HG03521 (cell line): ENCODE measurements around the gene CTNND2.

Experiments used
- ATAC-seq: cut with Tn5 transposase; IDR thresholded peaks from one replicate; pipeline ENCODE4 v1.9.1; 2021; ENCODE audit warnings: mild to moderate bottlenecking, moderate library complexity; ENCODE audit not compliant: unreplicated experiment

The CTNND2 gene, protein sequence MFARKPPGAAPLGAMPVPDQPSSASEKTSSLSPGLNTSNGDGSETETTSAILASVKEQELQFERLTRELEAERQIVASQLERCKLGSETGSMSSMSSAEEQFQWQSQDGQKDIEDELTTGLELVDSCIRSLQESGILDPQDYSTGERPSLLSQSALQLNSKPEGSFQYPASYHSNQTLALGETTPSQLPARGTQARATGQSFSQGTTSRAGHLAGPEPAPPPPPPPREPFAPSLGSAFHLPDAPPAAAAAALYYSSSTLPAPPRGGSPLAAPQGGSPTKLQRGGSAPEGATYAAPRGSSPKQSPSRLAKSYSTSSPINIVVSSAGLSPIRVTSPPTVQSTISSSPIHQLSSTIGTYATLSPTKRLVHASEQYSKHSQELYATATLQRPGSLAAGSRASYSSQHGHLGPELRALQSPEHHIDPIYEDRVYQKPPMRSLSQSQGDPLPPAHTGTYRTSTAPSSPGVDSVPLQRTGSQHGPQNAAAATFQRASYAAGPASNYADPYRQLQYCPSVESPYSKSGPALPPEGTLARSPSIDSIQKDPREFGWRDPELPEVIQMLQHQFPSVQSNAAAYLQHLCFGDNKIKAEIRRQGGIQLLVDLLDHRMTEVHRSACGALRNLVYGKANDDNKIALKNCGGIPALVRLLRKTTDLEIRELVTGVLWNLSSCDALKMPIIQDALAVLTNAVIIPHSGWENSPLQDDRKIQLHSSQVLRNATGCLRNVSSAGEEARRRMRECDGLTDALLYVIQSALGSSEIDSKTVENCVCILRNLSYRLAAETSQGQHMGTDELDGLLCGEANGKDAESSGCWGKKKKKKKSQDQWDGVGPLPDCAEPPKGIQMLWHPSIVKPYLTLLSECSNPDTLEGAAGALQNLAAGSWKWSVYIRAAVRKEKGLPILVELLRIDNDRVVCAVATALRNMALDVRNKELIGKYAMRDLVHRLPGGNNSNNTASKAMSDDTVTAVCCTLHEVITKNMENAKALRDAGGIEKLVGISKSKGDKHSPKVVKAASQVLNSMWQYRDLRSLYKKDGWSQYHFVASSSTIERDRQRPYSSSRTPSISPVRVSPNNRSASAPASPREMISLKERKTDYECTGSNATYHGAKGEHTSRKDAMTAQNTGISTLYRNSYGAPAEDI (N-terminal part only)

DNA sequence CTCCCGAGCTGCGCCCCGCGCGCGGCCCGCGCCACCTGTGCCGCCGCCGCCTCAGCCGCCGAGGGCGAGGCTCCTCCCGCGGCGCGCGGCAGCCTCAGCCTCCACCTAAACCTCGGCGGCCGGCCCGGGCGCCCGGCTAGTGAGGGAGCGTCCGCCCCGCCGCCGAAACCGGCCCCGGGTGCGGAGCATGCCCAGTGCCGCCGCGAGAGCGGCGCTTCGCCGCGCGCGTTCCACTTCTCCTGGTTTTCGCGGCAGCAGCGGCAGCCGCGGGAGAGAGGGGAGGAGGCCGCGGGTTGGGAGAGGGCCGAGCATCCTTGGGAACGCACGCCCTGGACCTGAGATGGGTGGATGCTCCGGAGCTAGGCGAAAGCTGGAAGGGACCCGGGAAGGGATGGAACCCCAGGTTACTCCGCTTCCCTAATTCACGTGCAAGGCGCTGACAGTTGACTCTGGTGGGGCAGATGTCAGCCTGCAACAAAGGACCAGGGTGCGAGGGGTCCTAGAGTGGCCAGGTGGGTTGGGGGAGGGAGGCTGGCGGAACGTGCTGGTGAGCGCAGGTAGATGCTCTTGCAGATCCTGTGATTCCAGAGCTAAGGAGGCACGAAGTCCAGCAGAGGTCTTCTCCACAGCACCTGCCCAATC lies at the start of gene CTNND2:
Gene CTNND2, minus strand, starts transcription at position 182 of the 642 bp plus-strand sequence. CDS start 593 bp downstream, outside the sequence.
- peak; percentile 41 for ATAC-seq

DNA sequence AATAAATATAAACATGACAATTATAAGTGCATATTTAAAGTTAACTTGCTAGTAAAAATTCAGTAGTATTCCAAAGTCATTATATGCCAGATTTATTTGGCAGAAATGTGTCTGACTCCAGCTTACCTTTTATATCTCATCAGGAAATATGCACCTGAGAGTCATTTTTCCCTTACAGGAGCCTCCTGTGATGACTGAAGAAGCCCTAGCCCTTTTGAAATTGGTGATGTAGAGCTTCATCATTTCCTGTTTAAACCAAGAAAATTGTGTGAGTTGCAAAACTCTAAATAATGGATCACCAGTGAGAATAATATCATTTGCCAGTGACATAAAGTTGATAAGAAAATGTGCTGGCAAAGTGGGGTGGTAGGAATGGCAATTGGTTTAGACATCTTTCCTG lies 42.1 kb upstream of the CTNND2 start:
- no peak for ATAC-seq

DNA sequence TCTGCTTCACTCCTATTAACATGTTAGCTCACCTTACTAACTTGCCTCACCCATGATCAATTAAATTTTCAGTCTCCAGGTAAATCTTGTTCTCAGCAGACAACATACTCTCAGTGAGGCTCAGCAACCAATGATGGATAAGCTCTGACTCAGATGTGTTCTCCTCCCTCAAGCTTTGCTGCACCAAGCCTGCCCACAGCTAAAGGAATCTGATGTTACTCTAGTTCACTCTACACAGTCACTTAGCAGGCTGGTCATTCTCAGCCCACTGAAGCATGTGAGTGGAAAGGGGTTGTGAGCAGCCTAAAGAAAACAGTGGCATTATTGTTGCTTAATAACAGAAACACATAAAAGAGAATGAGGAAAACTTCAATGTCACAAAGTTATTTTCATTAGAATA lies 37.3 kb upstream of the CTNND2 start:
- no peak for ATAC-seq

GRCh38 chr5:11931638-11932037 lies 27.4 kb upstream of the CTNND2 start:
- ATAC-seq: no peak

- ATAC-seq: no peak
These were observed 24.7 kb upstream of the CTNND2 start for GRCh38 chr5:11928909-11929308.

GRCh38 chr5:11925701-11926100 lies 21.5 kb upstream of the CTNND2 start:
- ATAC-seq: no peak

DNA sequence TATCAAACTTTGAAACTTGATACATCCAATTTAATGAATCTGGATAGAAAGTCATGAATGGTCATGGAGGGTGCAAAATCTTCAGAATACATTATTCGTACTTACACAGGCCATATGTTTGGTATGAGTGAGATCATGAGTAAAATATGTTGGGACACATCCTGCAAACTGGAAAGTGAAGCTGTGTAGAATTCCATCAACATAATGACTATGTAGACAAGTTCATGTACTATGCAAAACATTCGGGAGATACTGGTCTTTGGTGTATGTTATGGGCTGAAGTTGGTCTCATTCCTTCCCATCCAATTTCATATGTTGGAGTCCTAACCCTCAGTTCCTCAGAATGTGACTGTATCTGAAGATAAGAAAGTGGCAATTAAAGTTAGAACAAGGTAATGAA lies 18.1 kb upstream of the CTNND2 start:
- no peak for ATAC-seq

GRCh38 chr5:11918463-11919045 lies 14.3 kb upstream of the CTNND2 start:
- ATAC-seq: no peak

DNA sequence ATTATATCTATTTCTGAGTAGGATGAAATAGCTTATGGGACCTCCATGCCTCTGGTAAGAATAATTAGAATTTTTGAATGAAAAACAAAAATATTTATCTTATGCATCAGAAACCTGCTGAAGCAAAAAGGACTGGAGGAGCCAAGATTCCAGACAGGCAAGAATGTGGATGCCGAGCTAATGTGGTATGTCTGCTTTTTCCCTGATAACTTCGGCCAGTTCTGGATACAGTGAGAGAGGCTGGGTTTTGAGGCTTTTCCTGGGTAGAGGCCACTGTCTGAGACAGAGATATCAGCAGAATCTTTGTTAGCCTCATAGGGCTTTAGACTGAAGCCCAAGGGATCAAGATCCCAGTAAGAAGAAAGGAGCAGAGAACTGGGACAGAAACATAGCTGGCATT lies 5.2 kb upstream of the CTNND2 start:
- no peak for ATAC-seq

GRCh38 chr5:11906497-11906896 lies 2.3 kb upstream of the CTNND2 start:
- ATAC-seq: no peak

DNA sequence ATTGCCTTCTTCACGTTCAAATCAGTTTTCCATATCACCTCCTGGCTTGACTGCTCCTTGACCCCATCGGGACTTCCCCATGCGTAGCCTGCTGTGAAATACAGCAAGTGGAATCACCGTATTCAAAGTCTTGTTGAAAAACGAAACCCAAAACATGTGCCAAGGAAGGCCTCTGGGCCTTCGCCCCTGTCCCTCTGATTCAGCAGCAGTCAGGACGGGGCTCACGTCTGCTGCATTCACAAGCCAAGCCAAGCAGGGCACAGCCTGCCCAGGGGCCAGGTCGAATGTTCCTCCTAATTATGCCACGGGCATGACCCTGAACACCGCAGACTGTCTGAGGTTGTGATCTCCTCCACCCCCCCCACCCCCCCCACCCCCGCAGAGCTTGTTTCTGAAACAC lies 960 bp upstream of the CTNND2 start:
- no peak for ATAC-seq

DNA sequence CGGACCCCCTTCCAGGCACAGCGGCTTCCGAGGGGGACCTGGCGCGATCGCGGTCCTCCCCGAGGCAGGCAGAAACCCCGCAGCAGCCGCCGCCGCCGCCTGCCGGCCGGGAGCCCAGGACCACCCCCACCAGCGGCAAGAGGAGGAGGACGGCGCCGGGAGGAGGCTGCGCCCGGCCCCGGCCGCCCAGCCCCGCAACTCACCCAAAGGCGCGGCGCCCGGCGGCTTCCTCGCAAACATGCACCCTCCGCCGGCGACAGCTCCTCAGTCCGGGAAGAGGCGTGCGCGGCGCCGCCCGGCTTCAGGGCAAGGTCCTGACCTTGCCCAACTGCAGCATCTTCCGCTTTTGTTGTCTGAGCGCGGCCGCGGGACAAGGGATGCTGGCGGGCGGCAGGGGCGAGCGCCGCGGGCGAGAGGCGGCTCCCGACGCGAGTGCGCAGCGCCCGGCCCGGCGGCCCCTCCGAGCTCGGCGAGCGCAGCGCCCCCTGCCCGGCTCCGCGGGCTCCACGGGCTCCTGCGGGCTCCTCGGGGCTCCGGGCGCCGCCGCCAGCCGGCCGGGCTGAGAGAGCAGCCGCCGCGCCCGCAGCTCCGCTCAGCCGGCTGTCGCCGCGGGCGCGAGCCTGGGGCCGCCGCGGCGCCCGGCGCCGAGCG lies 507 bp downstream of the CTNND2 start:
- ATAC-seq: peak; percentile 55

- no peak for ATAC-seq
These were observed 1.1 kb downstream of the CTNND2 start for GRCh38 chr5:11903121-11903613.

GRCh38 chr5:11902201-11902619 lies 2.0 kb downstream of the CTNND2 start:
- ATAC-seq: no peak

DNA sequence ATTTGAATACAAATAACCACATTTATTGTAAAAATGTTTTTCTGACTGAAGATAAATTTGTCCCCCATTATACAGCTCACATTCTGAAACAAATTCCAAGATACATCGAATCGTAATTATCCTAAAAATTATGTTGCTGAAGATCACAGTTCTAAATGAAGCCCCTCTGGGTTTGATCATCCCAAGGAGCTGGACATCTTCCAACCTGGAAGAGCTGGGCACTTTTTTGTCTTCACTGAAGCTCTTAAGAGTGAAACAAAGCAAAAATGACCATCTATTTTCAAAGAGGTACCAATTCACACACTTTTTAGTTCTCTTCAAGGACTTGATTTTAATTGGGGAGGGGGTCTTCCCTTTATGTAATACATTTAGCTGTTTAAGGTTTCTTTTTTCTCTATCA lies 5.5 kb downstream of the CTNND2 start:
- ATAC-seq: no peak

- no peak for ATAC-seq
These were observed 6.5 kb downstream of the CTNND2 start for GRCh38 chr5:11897781-11898180.

DNA sequence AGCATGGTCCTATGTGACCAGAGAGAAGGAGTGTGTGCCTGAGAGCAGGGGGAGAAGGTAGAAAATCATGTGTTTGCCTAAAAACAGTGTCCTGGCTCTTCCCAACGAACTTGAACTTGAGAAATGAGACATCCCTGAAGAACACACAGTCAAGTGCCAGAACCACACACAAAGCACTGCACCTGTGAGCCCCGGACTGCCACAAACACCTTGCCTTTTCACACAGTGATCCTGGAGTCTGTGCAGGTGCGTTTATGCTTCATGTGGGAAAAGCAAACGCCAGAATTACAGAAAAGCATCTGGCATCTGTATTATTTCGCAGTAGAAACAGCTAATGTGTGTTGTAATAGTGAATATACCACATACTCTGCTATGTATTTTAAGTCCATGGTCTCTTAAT lies 9.3 kb downstream of the CTNND2 start:
- ATAC-seq: no peak

DNA sequence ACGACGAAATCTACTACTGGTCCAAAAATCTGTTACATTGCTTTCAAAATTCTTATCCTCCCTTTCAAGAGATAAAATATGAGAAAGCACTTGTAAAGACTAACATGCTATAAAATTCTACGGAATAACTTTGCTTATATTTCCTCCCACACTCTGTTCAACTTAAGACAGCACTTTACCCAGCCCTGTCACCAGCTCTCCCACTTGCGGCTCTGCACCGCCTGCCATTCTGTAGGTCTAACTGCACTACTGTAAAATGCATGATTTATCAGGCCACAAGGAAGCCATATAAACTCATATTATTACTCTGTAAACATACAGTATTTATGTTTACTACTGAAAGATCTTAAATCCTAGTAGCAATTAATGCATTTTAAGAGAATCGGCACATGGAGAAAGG lies 11.4 kb downstream of the CTNND2 start:
- no peak for ATAC-seq

DNA sequence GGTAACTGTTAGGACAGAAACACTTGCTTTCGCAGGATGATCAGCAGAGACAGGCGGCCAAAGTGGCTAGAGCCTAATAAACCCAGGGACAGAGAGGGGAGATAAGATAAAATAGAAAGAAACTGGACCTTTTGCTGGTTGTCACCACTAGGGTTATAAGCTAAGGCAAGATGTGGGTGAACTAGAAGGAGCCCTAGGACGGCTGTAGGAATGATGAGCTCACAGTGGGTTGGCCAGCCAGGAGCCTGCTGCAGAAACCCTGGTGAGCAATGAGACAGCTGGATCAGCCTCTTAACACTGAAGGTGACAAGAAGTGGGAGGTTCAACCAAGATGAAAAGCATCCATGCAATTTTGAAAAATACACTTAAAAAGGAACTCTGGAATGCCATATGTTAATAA lies 13.5 kb downstream of the CTNND2 start:
- no peak for ATAC-seq

GRCh38 chr5:11888221-11888620 lies 16.0 kb downstream of the CTNND2 start:
- ATAC-seq: no peak
